Activated naive CD8-positive, alpha-beta T cell treated with anti-CD3 and anti-CD28 coated beads, Interleukin-2, amount 50 U/mL, for 24 hours (primary cell): Measurements from ENCODE around the gene PRPSAP1.
A peak's percentile ranks its signal among the peaks of the same experiment; 100 is the strongest.
"Not testable (repeated sequence)": the region's sequence is repeated elsewhere in the genome, so short reads cannot be mapped to it uniquely, and the experiment has no call there.

ENCODE experiments used
- ATAC-seq: fragments of 150-1000 bp; cut with Tn5 transposase; one replicate; pipeline ENCODE4 v1.10.0; 2021
- DNase-seq: peaks from one replicate; pipeline ENCODE4 v3.0.0; 2021
- H3K27ac Mint-ChIP-seq: one replicate; pipeline ENCODE4 v1.8.0; 2021; ENCODE audit warnings: mild to moderate bottlenecking, mixed read lengths
- H3K27me3 Mint-ChIP-seq: one replicate; pipeline ENCODE4 v1.8.0; 2021; ENCODE audit warnings: mixed read lengths
- H3K36me3 Mint-ChIP-seq: one replicate; pipeline ENCODE4 v1.8.0; 2021; ENCODE audit warnings: low read depth, mixed read lengths
- H3K4me1 Mint-ChIP-seq: one replicate; pipeline ENCODE4 v1.8.0; 2021; ENCODE audit warnings: mixed read lengths
- H3K4me3 Mint-ChIP-seq: one replicate; pipeline ENCODE4 v1.8.0; 2021; ENCODE audit warnings: mild to moderate bottlenecking, moderate library complexity, mixed read lengths
- H3K9me3 Mint-ChIP-seq: one replicate; pipeline ENCODE4 v1.8.0; 2021; ENCODE audit warnings: mixed read lengths

The PRPSAP1 gene

GRCh38 chr17:76273445-76274111, 80.1 kb downstream of the PRPSAP1 start:
- Mint-ChIP-seq H3K9me3 (no peaks in the 10 kb centered on the region), H3K27ac (peak overlapping the region; percentile 98)

GRCh38 chr17:76272541-76273444, 80.9 kb downstream of the PRPSAP1 start:
- peak overlapping the region; percentile 98 for H3K27ac Mint-ChIP-seq
- H3K4me1 Mint-ChIP-seq: peaks cover 86% of the 10 kb centered on the region
- ATAC-seq: peak; percentile 64
- peak overlapping the region; percentile 87 for H3K4me3 Mint-ChIP-seq
- peak; percentile 81 for DNase-seq
- no peaks in the 10 kb centered on the region for H3K9me3 Mint-ChIP-seq
- peaks cover 35% of the 10 kb centered on the region for H3K36me3 Mint-ChIP-seq
- H3K27me3 Mint-ChIP-seq: no peaks in the 10 kb centered on the region

More at GRCh38 chr17:76273445-76274111, 80.1 kb downstream of the PRPSAP1 start:
- peak; percentile 23 for DNase-seq
- Mint-ChIP-seq H3K4me1 (peaks cover 78% of the 10 kb centered on the region), H3K27me3 (no peaks in the 10 kb centered on the region), H3K36me3 (peaks cover 28% of the 10 kb centered on the region), H3K4me3 (peak overlapping the region; percentile 87)
- ATAC-seq: no peak

- Mint-ChIP-seq H3K9me3 (no peaks in the 10 kb centered on the region), H3K4me3 (peak overlapping the region; percentile 87), H3K27me3 (no peaks in the 10 kb centered on the region), H3K36me3 (peaks cover 42% of the 10 kb centered on the region), H3K4me1 (peaks cover 83% of the 10 kb centered on the region), H3K27ac (peak overlapping the region; percentile 98)
- ATAC-seq (peak; percentile 56), DNase-seq (peak; percentile 95)
These were observed 81.8 kb downstream of the PRPSAP1 start for GRCh38 chr17:76271669-76272540.

- no peak for ATAC-seq
- Mint-ChIP-seq H3K4me1 (peaks cover 74% of the 10 kb centered on the region), H3K27me3 (no peaks in the 10 kb centered on the region), H3K9me3 (no peaks in the 10 kb centered on the region), H3K4me3 (peak overlapping the region; percentile 87), H3K36me3 (peaks cover 49% of the 10 kb centered on the region), H3K27ac (peak overlapping the region; percentile 98)
- DNase-seq: peak; percentile 48
These were observed 82.7 kb downstream of the PRPSAP1 start for GRCh38 chr17:76270770-76271668.

- H3K4me1 Mint-ChIP-seq: peaks cover 67% of the 10 kb centered on the region
- H3K27ac Mint-ChIP-seq: peak overlapping the region; percentile 98
- no peaks in the 10 kb centered on the region for H3K27me3 Mint-ChIP-seq
- H3K9me3 Mint-ChIP-seq: no peaks in the 10 kb centered on the region
- peak; percentile 74 for DNase-seq
- H3K36me3 Mint-ChIP-seq: peaks cover 49% of the 10 kb centered on the region
- peak overlapping the region; percentile 87 for H3K4me3 Mint-ChIP-seq
- ATAC-seq: no peak
These were observed 83.6 kb downstream of the PRPSAP1 start for GRCh38 chr17:76270127-76270592.

GRCh38 chr17:76268991-76269981, 84.4 kb downstream of the PRPSAP1 start:
- Mint-ChIP-seq H3K27me3 (no peaks in the 10 kb centered on the region), H3K27ac (peak overlapping the region; percentile 98), H3K36me3 (peaks cover 49% of the 10 kb centered on the region), H3K9me3 (no peaks in the 10 kb centered on the region), H3K4me1 (peaks cover 64% of the 10 kb centered on the region), H3K4me3 (peak overlapping the region; percentile 87)
- DNase-seq: peak; percentile 45
- ATAC-seq: no peak

- Mint-ChIP-seq H3K9me3 (no peaks in the 10 kb centered on the region), H3K4me1 (peaks cover 64% of the 10 kb centered on the region), H3K4me3 (peak overlapping the region; percentile 87), H3K27me3 (no peaks in the 10 kb centered on the region), H3K27ac (peak overlapping the region; percentile 98), H3K36me3 (peaks cover 49% of the 10 kb centered on the region)
- DNase-seq: peak; percentile 85
- peak; percentile 0 for ATAC-seq
These were observed 85.5 kb downstream of the PRPSAP1 start for GRCh38 chr17:76268015-76268749.

GRCh38 chr17:76267581-76268001, 86.1 kb downstream of the PRPSAP1 start:
- not testable (repeated sequence) for ATAC-seq
- peak; percentile 30 for DNase-seq
- H3K4me1 Mint-ChIP-seq: peaks cover 64% of the 10 kb centered on the region

GRCh38 chr17:76267051-76267576, 86.6 kb downstream of the PRPSAP1 start:
- H3K27ac Mint-ChIP-seq: peak overlapping the region; percentile 98
- peak; percentile 11 for DNase-seq
- H3K9me3 Mint-ChIP-seq: no peaks in the 10 kb centered on the region
- ATAC-seq: no peak
- peaks cover 49% of the 10 kb centered on the region for H3K36me3 Mint-ChIP-seq
- no peaks in the 10 kb centered on the region for H3K27me3 Mint-ChIP-seq
- peak overlapping the region; percentile 87 for H3K4me3 Mint-ChIP-seq
- H3K4me1 Mint-ChIP-seq: peaks cover 66% of the 10 kb centered on the region

More at GRCh38 chr17:76267581-76268001, 86.1 kb downstream of the PRPSAP1 start:
- Mint-ChIP-seq H3K27ac (peak overlapping the region; percentile 98), H3K36me3 (peaks cover 49% of the 10 kb centered on the region), H3K4me3 (peak overlapping the region; percentile 87)
- not testable (repeated sequence) for H3K9me3 Mint-ChIP-seq, H3K27me3 Mint-ChIP-seq

GRCh38 chr17:76266244-76266938, 87.3 kb downstream of the PRPSAP1 start:
- Mint-ChIP-seq H3K4me3 (peak overlapping the region; percentile 87), H3K4me1 (peaks cover 70% of the 10 kb centered on the region), H3K27me3 (no peaks in the 10 kb centered on the region), H3K36me3 (peaks cover 45% of the 10 kb centered on the region), H3K27ac (peak overlapping the region; percentile 98), H3K9me3 (no peaks in the 10 kb centered on the region)
- DNase-seq (peak; percentile 30), ATAC-seq (no peak)

- H3K27ac Mint-ChIP-seq: peak overlapping the region; percentile 56
- peaks cover 38% of the 10 kb centered on the region for H3K36me3 Mint-ChIP-seq
- H3K4me1 Mint-ChIP-seq: peaks cover 66% of the 10 kb centered on the region
- H3K4me3 Mint-ChIP-seq: peak overlapping the region; percentile 87
- no peak for ATAC-seq
- peak; percentile 65 for DNase-seq
- no peaks in the 10 kb centered on the region for H3K27me3 Mint-ChIP-seq
- H3K9me3 Mint-ChIP-seq: no peaks in the 10 kb centered on the region
These were observed 88.0 kb downstream of the PRPSAP1 start for GRCh38 chr17:76265624-76266243.
